ENCODE data around the gene GIMAP7.

GIMAP7 gene

DNA sequence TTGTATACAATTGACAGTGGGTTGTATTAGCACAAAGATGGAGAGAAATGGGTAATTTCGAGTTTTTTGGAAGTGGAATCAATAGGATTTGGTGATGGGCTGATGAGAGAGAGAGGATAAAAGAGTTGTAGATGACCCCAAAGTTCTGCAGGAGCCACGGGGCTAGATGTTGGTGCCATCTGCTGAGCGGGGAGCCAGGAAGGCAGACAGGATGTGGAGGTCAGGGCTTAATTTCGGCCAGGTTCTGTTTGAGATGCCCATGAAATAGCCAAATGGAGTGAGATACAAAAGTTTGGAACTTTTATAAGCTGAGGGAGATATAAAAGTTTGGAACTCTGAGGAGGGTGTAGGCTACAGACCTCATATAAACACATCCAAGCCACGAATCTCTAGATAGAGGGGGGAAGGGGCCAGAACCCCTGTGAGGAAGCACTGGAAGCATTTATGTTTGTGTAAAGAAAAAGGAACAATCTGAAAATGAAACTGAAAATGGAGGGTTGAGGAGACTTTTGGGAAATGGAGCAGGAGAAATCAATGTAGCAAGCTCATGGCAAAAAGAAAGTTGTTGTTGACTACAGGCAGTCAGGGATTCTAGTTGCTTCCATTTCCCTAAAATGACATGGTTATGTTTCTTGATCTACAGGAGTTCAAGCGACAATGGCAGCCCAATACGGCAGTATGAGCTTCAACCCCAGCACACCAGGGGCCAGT, 54.7 kb downstream of the GIMAP7 start:
- TF ChIP-seq SUZ12 (IDR thresholded peaks at IDR 0.05), result no peak
- CTCF ChIA-PET, result no interaction called here
- POLR2A ChIA-PET, result no interaction called here
- peak; percentile 1 for DNase-seq (ENCODE audit: extremely low spot score)

Data from HEK293T (cell line).